A375 (cell line): ENCODE measurements around the gene WRAP73. TPM values are rescaled to one million over a fixed set of nuclear protein-coding genes. Genes with fewer than 3 reads are reported as not detected.

Experiments
- total RNA-seq: library from RNA; depleted of rRNA; stranded (reverse); fragments of >200 nt; shearing (Covaris generic); gene quantifications from 2 replicates; pipeline ENCODE4 v1.2.3, GENCODE V29; 2014; rRNA removed

The WRAP73 gene
- 55.3 and 68.7 TPM in 2 replicates for total RNA-seq

DNA sequence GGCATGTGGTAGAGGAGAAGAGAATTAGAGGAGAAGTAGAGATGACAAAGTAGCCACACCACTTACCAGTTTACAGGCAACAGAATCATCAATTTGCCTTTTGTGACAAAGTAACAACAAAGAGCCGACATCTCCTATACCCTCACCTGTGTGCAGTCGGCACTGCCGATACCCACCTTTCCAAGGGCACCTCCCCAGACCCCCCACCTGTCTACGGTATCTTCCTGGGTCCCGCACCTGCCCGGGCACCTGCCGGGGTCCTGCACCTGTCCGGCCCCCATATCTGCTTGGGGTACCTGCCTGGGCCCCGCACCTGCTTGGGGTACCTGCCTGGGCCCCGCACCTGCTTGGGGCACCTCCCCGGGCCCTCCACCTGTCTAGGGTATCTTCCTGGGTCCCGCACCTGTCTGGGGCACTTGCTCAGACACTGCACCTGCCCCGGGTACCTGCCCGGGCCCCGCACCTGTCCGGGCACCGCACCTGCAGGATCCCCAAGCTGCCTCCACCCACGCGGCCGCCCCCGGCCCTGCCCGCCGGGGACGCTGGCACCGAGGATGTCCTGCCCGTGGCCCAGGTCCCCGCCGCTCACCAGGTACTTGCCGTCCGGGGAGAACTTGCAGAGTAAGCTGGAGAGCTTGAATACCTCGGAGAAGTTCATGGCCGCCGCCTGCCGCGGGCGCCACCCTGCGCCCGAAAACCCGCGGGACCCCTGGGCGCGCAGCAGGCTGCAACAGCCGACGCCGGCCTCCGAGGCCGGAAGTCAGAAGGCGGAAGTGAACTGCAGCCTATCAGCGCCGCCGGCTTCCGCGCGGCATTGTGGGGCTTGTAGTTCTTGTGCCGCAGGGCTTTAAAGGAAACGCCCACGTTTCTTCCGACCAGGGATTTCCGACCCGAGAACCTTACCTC, at the start of gene WRAP73:
Gene WRAP73 (minus strand): TSS at position 762 of the 906 bp plus-strand sequence. CDS start 104 bp downstream, at position 658.

DNA sequence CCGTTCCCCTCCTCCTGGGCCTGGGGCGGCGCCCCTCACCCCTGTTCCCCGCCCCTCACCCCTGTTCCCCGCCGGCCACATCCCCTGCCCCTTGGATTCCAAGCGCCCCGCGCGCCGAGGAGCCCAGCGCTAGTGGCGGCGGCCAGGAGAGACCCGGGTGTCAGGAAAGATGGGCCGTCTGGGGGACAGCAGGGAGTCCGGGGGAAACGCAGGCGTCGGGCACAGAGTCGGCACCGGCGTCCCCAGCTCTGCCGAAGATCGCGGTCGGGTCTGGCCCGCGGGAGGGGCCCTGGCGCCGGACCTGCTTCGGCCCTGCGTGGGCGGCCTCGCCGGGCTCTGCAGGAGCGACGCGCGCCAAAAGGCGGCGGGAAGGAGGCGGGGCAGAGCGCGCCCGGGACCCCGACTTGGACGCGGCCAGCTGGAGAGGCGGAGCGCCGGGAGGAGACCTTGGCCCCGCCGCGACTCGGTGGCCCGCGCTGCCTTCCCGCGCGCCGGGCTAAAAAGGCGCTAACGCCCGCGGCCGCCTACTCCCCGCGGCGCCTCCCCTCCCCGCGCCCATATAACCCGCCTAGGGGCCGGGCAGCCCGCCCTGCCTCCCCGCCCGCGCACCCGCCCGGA, 2.1 kb upstream of the WRAP73 start, which contains the start of gene TP73:
Gene TP73 (plus strand): TSS at position 587 of the 618 bp plus-strand sequence. CDS start 29,850 bp downstream, outside the sequence.

GRCh38 chr1:3624200-3625136, 25.4 kb downstream of the WRAP73 start, which contains the start of gene TPRG1L:
Gene TPRG1L (plus strand): TSS chr1:3625015. CDS start chr1:3625073, 58 bp downstream.

GRCh38 chr1:3611170-3612019, 38.5 kb downstream of the WRAP73 start, which contains the start of gene MEGF6:
Gene MEGF6 (minus strand): TSS chr1:3611508. CDS start chr1:3611268, 240 bp downstream.

Other genes with a start within 250 kb of the WRAP73 start
- gene ARHGEF16, start 195.4 kb downstream of the WRAP73 start, total RNA-seq, result 0.05 TPM in 1 of 2 replicates, not detected in the other
- 1.0 and 1.3 TPM in 2 replicates for gene MEGF6, start 38.6 kb downstream of the WRAP73 start, total RNA-seq
- 4.6 and 6.0 TPM in 2 replicates for gene TPRG1L, start 25.1 kb downstream of the WRAP73 start, total RNA-seq
- 4.5 and 7.4 TPM in 2 replicates for gene TP73, start 2.4 kb upstream of the WRAP73 start, total RNA-seq
- not detected in 2 replicates for gene CCDC27, start 102.3 kb upstream of the WRAP73 start, total RNA-seq
- gene SMIM1, start 122.6 kb upstream of the WRAP73 start, total RNA-seq, result not detected in 2 replicates
- gene LRRC47, start 146.4 kb upstream of the WRAP73 start, total RNA-seq, result 53.4 and 60.4 TPM in 2 replicates
- 21.0 and 32.8 TPM in 2 replicates for gene CEP104, start 207.1 kb upstream of the WRAP73 start, total RNA-seq
- 6.1 and 6.6 TPM in 2 replicates for gene DFFB, start 207.4 kb upstream of the WRAP73 start, total RNA-seq